Duodenal mucosa (tissue), 2 donors: ENCODE data around the gene SLC12A1.

ENCODE experiments used
- H3K27ac ChIP-seq: one replicate; pipeline ENCODE4 v1.7.0; 2013; ENCODE audit warnings: low read depth, low read length
- H3K27me3 ChIP-seq, 2 donors: one replicate each; pipeline ENCODE4 v1.7.0; 2013; ENCODE audit warnings: low read length in 2 of 2, control low read depth in 1 of 2; ENCODE audit not compliant: insufficient read depth in 2 of 2, control insufficient read depth in 1 of 2
- H3K36me3 ChIP-seq, 2 donors: one replicate each; pipeline ENCODE4 v1.7.0; 2013; ENCODE audit warnings: low read length in 2 of 2, control low read depth in 1 of 2; ENCODE audit not compliant: insufficient read depth in 2 of 2, control insufficient read depth in 1 of 2
- H3K4me1 ChIP-seq, 2 donors: one replicate each; pipeline ENCODE4 v1.7.0; 2013; ENCODE audit warnings: low read length in 2 of 2, control low read depth in 1 of 2; ENCODE audit not compliant: insufficient read depth in 2 of 2, control insufficient read depth in 1 of 2
- H3K4me3 ChIP-seq, 2 donors: one replicate each; pipeline ENCODE4 v1.7.0; 2013; ENCODE audit warnings: low read length in 2 of 2, low read depth in 1 of 2
- H3K9ac ChIP-seq, 2 donors: one replicate each; pipeline ENCODE4 v1.7.0; 2013; ENCODE audit warnings: low read length in 2 of 2, low read depth in 1 of 2
- H3K9me3 ChIP-seq, 2 donors: one replicate each; pipeline ENCODE4 v1.7.0; 2013; ENCODE audit warnings: low read length in 2 of 2, control low read depth in 1 of 2; ENCODE audit not compliant: control insufficient read depth in 1 of 2

SLC12A1 gene

DNA sequence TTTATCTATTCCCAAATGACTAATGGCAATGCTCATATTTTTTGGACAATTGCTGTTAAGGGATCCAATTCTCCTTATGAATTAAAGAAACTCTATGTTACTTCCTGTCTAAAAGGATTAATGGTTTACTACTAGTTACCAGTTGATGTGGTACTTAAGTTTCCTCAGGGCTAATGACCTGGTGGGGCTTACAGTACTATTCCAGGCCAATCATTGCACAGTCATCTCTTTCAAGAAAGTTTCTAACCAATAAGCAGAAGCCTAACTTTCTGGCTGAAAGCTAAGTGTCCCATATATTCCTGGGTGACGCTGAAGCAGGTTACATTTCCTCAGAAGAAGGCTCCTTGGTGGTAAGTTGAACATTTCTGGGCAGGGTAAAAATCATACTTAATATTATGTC lies at the start of gene SLC12A1:
Gene SLC12A1 (plus strand): TSS at position 322 of the 400 bp plus-strand sequence. CDS start 1,418 bp downstream, outside the sequence.
- Histone ChIP-seq H3K27me3 (no peaks in the 10 kb centered on the region), H3K9me3 (no peaks in the 10 kb centered on the region), H3K27ac (no peak within 1 kb of the TSS), H3K9ac (no peak within 1 kb of the TSS), H3K36me3 (no peaks in the 10 kb centered on the region), H3K4me3 (no peak within 1 kb of the TSS), H3K4me1 (no peaks in the 10 kb centered on the region)

DNA sequence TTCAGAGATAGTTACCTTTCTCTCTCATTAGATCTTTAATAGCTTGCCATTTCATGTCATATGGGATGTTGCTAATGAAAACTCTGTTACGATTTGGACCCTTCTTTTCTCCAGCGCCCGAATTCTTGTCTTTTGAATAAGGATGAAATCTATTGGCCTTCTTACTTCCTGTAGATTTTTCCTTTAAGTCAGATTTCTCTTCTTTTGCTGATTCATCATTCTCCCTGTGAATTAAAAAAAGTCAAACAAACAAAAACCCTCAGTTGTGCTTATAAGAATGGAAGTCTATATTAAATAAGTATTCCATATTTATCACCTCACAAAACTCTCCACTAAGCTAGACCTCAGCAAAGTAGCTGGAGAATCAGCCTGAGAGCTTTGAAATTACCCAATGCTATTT lies 37.5 kb upstream of the SLC12A1 start:
- Histone ChIP-seq H3K4me1 (no peaks in the 10 kb centered on the region), H3K27me3 (no peaks in the 10 kb centered on the region), H3K27ac (no peak overlapping the region), H3K9ac (no peak overlapping the region), H3K36me3 (no peaks in the 10 kb centered on the region), H3K4me3 (no peak overlapping the region), H3K9me3 (no peaks in the 10 kb centered on the region)

- Histone ChIP-seq H3K4me3 (no peak overlapping the region), H3K27me3 (no peaks in the 10 kb centered on the region), H3K36me3 (no peaks in the 10 kb centered on the region), H3K4me1 (no peaks in the 10 kb centered on the region), H3K9me3 (no peaks in the 10 kb centered on the region), H3K9ac (no peak overlapping the region), H3K27ac (no peak overlapping the region)
Measured at GRCh38 chr15:48170981-48171380, 35.1 kb upstream of the SLC12A1 start.

DNA sequence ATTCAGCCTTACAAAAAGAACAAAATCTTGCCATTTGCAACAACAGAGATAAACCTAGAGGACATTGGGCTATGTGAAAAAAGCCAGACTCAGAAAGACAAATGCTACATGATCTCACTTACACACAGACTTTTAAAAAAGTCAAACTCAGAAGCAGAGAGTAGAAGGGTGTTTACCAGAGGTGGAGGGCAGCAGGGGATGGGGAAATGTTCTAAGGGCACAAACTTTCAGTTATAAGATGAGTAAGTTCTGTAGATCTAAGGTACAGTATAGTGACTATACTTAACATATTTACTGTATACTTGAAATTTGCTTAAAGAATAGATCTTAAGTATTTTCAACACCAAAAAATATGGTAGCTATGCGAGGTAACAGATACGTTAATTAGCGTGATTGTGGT lies 31.0 kb upstream of the SLC12A1 start:
- Histone ChIP-seq H3K9ac (no peak overlapping the region), H3K36me3 (no peaks in the 10 kb centered on the region), H3K4me1 (peaks cover 0 to 10% of the 10 kb centered on the region in 2 donors), H3K27me3 (no peaks in the 10 kb centered on the region), H3K9me3 (no peaks in the 10 kb centered on the region), H3K4me3 (no peak overlapping the region), H3K27ac (no peak overlapping the region)

- Histone ChIP-seq H3K27ac (no peak overlapping the region), H3K9ac (no peak overlapping the region), H3K36me3 (no peaks in the 10 kb centered on the region), H3K27me3 (no peaks in the 10 kb centered on the region), H3K4me1 (peaks cover 0 to 10% of the 10 kb centered on the region in 2 donors), H3K4me3 (no peak overlapping the region), H3K9me3 (no peaks in the 10 kb centered on the region)
Measured at GRCh38 chr15:48176112-48176511, 30.0 kb upstream of the SLC12A1 start.

DNA sequence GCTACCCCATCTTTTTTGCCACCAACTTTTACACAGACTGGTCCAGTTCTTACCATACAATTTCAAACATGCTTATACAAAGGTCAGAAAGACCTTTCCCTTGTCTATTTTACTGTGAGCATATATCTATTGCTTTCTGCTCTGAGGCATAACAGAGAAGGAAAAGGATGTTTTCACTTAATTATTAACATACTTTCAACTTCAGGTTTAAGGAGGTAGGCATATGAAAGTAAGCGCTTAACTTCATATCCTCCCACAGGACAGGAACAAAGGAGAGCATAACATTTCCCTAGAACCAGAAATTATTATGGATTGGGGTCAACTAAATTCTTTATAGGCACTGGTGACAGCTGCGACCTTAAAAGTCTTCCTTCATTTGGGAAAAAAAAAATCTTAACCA lies 29.1 kb upstream of the SLC12A1 start:
- Histone ChIP-seq H3K27me3 (peaks cover 0 to under 1% of the 10 kb centered on the region in 2 donors), H3K4me3 (peak overlapping the region in 1 of 2 donors; percentile 72), H3K9me3 (no peaks in the 10 kb centered on the region), H3K27ac (no peak overlapping the region), H3K9ac (no peak overlapping the region), H3K4me1 (peaks cover 0 to 10% of the 10 kb centered on the region in 2 donors), H3K36me3 (no peaks in the 10 kb centered on the region)

- Histone ChIP-seq H3K27ac (no peak overlapping the region), H3K9ac (peak overlapping the region in 1 of 2 donors; percentile 27)
Measured at GRCh38 chr15:48177383-48177765, 28.7 kb upstream of the SLC12A1 start.

DNA sequence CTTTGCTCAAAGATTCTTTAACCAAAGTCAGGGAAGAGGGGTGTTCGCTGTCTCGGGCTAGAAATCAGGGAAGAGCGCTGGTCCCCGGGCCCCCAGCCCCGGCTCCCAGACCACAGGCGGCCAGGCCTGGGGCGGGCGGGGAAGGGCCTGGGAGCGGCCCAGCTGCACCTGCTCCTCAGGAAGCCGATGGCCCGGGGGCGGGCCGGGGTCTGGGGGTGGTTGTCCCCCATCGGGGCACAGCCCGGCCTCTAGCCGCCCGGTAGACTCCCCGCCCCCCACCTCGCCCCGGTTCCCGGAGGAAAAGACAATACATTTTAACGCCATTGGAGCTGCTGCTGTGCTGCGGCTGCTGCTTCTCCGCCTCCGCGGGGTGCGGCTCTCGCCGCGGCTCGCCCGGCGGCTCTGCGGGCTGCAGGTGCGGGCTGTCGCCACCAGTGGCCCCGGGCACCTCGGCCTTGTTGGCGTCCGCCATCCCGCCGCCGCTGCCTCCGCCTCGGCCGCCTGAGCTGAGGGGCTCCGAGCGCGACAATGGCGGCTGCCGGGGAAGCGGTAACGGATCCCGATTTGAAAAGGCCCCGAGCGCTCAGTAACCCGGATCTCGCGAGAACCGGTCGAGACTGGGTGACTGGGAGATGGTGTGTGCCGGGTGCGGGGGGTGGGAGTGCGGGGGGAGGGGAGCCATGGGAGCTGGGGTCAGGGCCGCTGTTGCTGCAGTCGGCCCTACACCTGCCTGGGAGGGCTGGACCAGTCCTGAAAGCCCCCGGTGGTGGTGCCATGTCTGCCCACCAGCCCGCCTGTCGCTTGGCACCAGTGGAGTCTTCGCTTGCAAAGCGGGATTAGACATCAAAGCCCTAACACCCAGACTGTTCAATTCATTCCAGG lies 28.1 kb upstream of the SLC12A1 start, which contains the start of gene MYEF2:
Gene MYEF2 (minus strand): TSS at position 530 of the 882 bp plus-strand sequence. CDS start 58 bp downstream, at position 472.
- H3K36me3 ChIP-seq = no peaks in the 10 kb centered on the region
- no peak within 1 kb of the TSS for H3K27ac ChIP-seq
- peaks cover 0 to 10% of the 10 kb centered on the region in 2 donors for H3K4me1 ChIP-seq
- H3K4me3 ChIP-seq = peak within 1 kb of the TSS; percentile 57 to 72
- H3K9ac ChIP-seq = peak within 1 kb of the TSS in 1 of 2 donors; percentile 27
- peaks cover 0 to 4% of the 10 kb centered on the region in 2 donors for H3K27me3 ChIP-seq
- H3K9me3 ChIP-seq = no peaks in the 10 kb centered on the region

More at GRCh38 chr15:48177383-48177765, 28.7 kb upstream of the SLC12A1 start:
- no peaks in the 10 kb centered on the region for H3K36me3 ChIP-seq
- peaks cover 0 to 4% of the 10 kb centered on the region in 2 donors for H3K27me3 ChIP-seq
- peaks cover 0 to 10% of the 10 kb centered on the region in 2 donors for H3K4me1 ChIP-seq
- H3K9me3 ChIP-seq = no peaks in the 10 kb centered on the region
- peak overlapping the region; percentile 57 to 72 for H3K4me3 ChIP-seq

GRCh38 chr15:48178648-48178931 lies 27.5 kb upstream of the SLC12A1 start:
- Histone ChIP-seq H3K4me1 (peaks cover 0 to 10% of the 10 kb centered on the region in 2 donors), H3K27ac (no peak overlapping the region), H3K9me3 (no peaks in the 10 kb centered on the region), H3K27me3 (peaks cover 0 to 4% of the 10 kb centered on the region in 2 donors), H3K36me3 (no peaks in the 10 kb centered on the region), H3K4me3 (peak overlapping the region; percentile 57 to 72), H3K9ac (no peak overlapping the region)

DNA sequence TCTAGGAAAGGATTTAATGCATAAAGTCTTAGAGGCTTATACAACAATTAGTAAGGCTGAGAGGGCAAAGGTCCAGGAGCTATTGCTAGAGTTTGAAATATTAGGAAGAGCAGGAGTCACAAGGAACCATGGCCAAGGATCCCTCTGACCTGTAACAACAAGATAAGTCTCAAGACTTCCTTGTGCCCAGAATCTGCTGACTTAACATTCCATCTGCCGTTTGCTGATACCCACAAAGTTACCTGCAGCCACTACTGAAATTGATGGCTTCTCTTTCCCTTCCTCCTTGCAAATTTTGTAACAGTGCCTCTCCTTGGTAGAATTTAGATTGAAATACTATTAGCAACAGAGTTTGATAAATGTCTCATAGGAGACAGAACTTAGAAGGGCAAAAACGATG lies 23.4 kb upstream of the SLC12A1 start:
- H3K4me1 ChIP-seq = peaks cover 0 to 3% of the 10 kb centered on the region in 2 donors
- H3K4me3 ChIP-seq = no peak overlapping the region
- no peak overlapping the region for H3K27ac ChIP-seq

More for the DNA sequence above, 23.4 kb upstream of the SLC12A1 start:
- peaks cover 0 to 4% of the 10 kb centered on the region in 2 donors for H3K27me3 ChIP-seq
- no peaks in the 10 kb centered on the region for H3K9me3 ChIP-seq
- no peaks in the 10 kb centered on the region for H3K36me3 ChIP-seq
- H3K9ac ChIP-seq = no peak overlapping the region
